Measurements from ENCODE around the gene GALR1.

DNA sequence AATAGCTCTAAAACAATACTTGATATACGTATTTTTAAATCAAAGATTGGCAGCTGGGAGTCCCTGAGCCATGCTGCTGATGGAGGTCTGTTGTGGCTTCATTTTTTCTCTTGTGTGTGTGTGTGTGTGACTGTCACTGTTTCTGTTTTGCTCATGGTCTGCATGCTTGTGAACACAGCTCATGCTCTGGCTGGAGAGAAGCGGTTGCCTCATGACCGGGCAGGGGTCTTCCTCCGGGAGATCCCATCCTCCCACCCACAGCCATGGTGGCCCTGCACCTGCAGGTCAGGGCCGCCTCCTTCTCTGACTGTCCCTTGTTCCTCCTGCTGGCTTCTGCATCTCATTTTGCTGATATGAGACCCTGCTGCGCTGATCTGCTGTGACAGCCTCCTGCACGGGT lies 47.3 kb upstream of the GALR1 start:
- TF ChIP-seq, protein P1, sequence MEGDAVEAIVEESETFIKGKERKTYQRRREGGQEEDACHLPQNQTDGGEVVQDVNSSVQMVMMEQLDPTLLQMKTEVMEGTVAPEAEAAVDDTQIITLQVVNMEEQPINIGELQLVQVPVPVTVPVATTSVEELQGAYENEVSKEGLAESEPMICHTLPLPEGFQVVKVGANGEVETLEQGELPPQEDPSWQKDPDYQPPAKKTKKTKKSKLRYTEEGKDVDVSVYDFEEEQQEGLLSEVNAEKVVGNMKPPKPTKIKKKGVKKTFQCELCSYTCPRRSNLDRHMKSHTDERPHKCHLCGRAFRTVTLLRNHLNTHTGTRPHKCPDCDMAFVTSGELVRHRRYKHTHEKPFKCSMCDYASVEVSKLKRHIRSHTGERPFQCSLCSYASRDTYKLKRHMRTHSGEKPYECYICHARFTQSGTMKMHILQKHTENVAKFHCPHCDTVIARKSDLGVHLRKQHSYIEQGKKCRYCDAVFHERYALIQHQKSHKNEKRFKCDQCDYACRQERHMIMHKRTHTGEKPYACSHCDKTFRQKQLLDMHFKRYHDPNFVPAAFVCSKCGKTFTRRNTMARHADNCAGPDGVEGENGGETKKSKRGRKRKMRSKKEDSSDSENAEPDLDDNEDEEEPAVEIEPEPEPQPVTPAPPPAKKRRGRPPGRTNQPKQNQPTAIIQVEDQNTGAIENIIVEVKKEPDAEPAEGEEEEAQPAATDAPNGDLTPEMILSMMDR (IDR thresholded peaks at IDR 0.05) = no peak
- TF ChIP-seq POLR2A (IDR thresholded peaks at IDR 0.05) = no peak
